ENCODE data around the gene BACH2. TPM values are rescaled to one million over a fixed set of nuclear protein-coding genes. Genes with fewer than 3 reads are reported as not detected.

Gene BACH2
- total RNA-seq, 1 donor, result 3.6 TPM

GRCh38 chr6:89921691-89922090, 375.0 kb downstream of the BACH2 start:
- Histone ChIP-seq H3K27ac (ENCODE audit: low read depth, low read length) (no peak overlapping the region), H3K4me2 (ENCODE audit: insufficient read depth, low read length) (no peak overlapping the region), H3K4me1 (ENCODE audit: insufficient read depth, low read length) (no peaks in the 10 kb centered on the region), H3K36me3 (ENCODE audit: insufficient read depth, low read length) (no peaks in the 10 kb centered on the region), H3K9me3 (ENCODE audit: low read depth, low read length) (no peaks in the 10 kb centered on the region), H2AFZ (ENCODE audit: low read length) (no peak overlapping the region), H3K27me3 (ENCODE audit: insufficient read depth, low read length) (peaks cover 2% of the 10 kb centered on the region), H4K20me1 (ENCODE audit: insufficient read depth, low read length) (no peaks in the 10 kb centered on the region), H3K79me2 (ENCODE audit: insufficient read depth, low read length) (no peaks in the 10 kb centered on the region), H3K4me3 (ENCODE audit: insufficient read depth, low read length) (no peak overlapping the region)
- peak; percentile 41 for DNase-seq (ENCODE audit: insufficient read length, low spot score, missing footprints)
- no peak for TF ChIP-seq CTCF (IDR thresholded peaks at IDR 0.05; ENCODE audit: extremely low read depth, low read depth, low read length)

DNA sequence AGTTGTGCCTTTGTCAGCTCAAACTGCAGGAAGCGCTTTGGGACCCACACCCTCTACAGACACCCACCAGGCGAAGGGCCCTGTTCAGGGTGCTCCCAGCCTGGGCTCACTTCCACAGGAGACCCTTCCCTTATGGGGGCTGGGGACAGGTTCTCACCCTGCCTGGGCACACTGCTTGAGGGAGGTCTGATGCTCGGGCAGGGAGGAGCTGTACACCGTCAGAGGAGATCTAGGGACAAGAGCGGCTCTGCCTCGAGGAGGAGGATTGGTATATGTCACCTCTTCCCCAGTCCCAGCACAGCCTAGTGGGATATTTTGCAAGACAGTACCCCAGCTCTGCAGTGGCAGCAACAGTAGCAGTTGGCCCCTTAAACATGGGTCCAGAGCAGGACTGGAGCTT, 375.4 kb downstream of the BACH2 start:
- Histone ChIP-seq H3K4me1 (ENCODE audit: insufficient read depth, low read length) (no peaks in the 10 kb centered on the region), H4K20me1 (ENCODE audit: insufficient read depth, low read length) (no peaks in the 10 kb centered on the region)
- TF ChIP-seq CTCF (IDR thresholded peaks at IDR 0.05; ENCODE audit: extremely low read depth, low read depth, low read length), result no peak

GRCh38 chr6:89917801-89918366, 378.8 kb downstream of the BACH2 start:
- no peak for DNase-seq (ENCODE audit: insufficient read length, low spot score, missing footprints)
- H3K4me3 ChIP-seq (ENCODE audit: insufficient read depth, low read length), result no peak overlapping the region
- H3K4me2 ChIP-seq (ENCODE audit: insufficient read depth, low read length), result no peak overlapping the region
- no peak overlapping the region for H3K27ac ChIP-seq (ENCODE audit: low read depth, low read length)
- no peaks in the 10 kb centered on the region for H3K27me3 ChIP-seq (ENCODE audit: insufficient read depth, low read length)
- no peaks in the 10 kb centered on the region for H3K4me1 ChIP-seq (ENCODE audit: insufficient read depth, low read length)
- H3K9me3 ChIP-seq (ENCODE audit: low read depth, low read length), result no peaks in the 10 kb centered on the region
- H3K79me2 ChIP-seq (ENCODE audit: insufficient read depth, low read length), result no peaks in the 10 kb centered on the region
- no peaks in the 10 kb centered on the region for H4K20me1 ChIP-seq (ENCODE audit: insufficient read depth, low read length)
- H3K36me3 ChIP-seq (ENCODE audit: insufficient read depth, low read length), result no peaks in the 10 kb centered on the region
- TF ChIP-seq CTCF (IDR thresholded peaks at IDR 0.05; ENCODE audit: extremely low read depth, low read depth, low read length), result no peak
- H2AFZ ChIP-seq (ENCODE audit: low read length), result no peak overlapping the region

More for the DNA sequence above, 375.4 kb downstream of the BACH2 start:
- no peak overlapping the region for H2AFZ ChIP-seq (ENCODE audit: low read length)
- no peaks in the 10 kb centered on the region for H3K27me3 ChIP-seq (ENCODE audit: insufficient read depth, low read length)
- DNase-seq (ENCODE audit: insufficient read length, low spot score, missing footprints), result no peak
- no peak overlapping the region for H3K27ac ChIP-seq (ENCODE audit: low read depth, low read length)
- no peak overlapping the region for H3K4me2 ChIP-seq (ENCODE audit: insufficient read depth, low read length)
- H3K36me3 ChIP-seq (ENCODE audit: insufficient read depth, low read length), result no peaks in the 10 kb centered on the region
- no peaks in the 10 kb centered on the region for H3K9me3 ChIP-seq (ENCODE audit: low read depth, low read length)
- no peaks in the 10 kb centered on the region for H3K79me2 ChIP-seq (ENCODE audit: insufficient read depth, low read length)
- H3K4me3 ChIP-seq (ENCODE audit: insufficient read depth, low read length), result no peak overlapping the region

DNA sequence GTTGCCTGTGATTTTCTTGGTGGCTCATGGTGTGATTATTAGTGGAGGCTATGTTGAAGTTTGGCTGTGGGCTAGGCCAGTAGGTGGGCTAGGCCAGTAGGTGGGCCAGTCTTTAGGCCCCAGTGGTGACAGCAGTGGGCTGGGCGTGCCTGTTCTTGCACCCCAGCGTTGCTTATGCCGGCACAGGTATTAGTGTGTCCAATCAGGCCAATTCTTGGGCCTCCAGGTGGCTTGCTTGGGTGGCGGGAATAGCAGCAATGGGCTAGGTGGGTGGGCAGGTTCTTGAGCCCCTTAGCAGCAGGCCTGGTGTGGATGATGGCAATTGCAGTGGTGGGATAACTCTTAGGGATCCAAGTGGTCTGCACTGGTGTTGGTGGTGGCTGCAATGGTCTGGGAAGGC, 379.4 kb downstream of the BACH2 start:
- Histone ChIP-seq H3K27ac (ENCODE audit: low read depth, low read length) (no peak overlapping the region), H3K9me3 (ENCODE audit: low read depth, low read length) (no peaks in the 10 kb centered on the region), H2AFZ (ENCODE audit: low read length) (no peak overlapping the region), H3K36me3 (ENCODE audit: insufficient read depth, low read length) (no peaks in the 10 kb centered on the region), H4K20me1 (ENCODE audit: insufficient read depth, low read length) (no peaks in the 10 kb centered on the region), H3K4me3 (ENCODE audit: insufficient read depth, low read length) (no peak overlapping the region), H3K4me2 (ENCODE audit: insufficient read depth, low read length) (no peak overlapping the region), H3K79me2 (ENCODE audit: insufficient read depth, low read length) (no peaks in the 10 kb centered on the region), H3K4me1 (ENCODE audit: insufficient read depth, low read length) (no peaks in the 10 kb centered on the region), H3K27me3 (ENCODE audit: insufficient read depth, low read length) (no peaks in the 10 kb centered on the region)
- no peak for DNase-seq (ENCODE audit: insufficient read length, low spot score, missing footprints)
- no peak for TF ChIP-seq CTCF (IDR thresholded peaks at IDR 0.05; ENCODE audit: extremely low read depth, low read depth, low read length)
